Mesothelial cell of epicardium (in vitro differentiated cells): ENCODE data around the gene CDH11. TPM values are rescaled to one million over a fixed set of nuclear protein-coding genes. Genes with fewer than 3 reads are reported as not detected.

Source experiments
- DNase-seq, 2 experiments: peaks; one replicate each; pipeline ENCODE4 v3.0.0; 2021; ENCODE audit warnings: low spot score in 2 of 2; ENCODE audit not compliant: unreplicated experiment in 2 of 2
- H3K27ac Mint-ChIP-seq: 2 replicates; pipeline ENCODE4 v1.8.0; 2021; ENCODE audit warnings: mixed read lengths
- H3K27me3 Mint-ChIP-seq: 2 replicates; pipeline ENCODE4 v1.8.0; 2021; ENCODE audit warnings: low read depth, mixed read lengths
- H3K36me3 Mint-ChIP-seq: 2 replicates; pipeline ENCODE4 v1.8.0; 2021; ENCODE audit warnings: mixed read lengths
- H3K4me1 Mint-ChIP-seq: 2 replicates; pipeline ENCODE4 v1.8.0; 2021; ENCODE audit warnings: mixed read lengths
- H3K4me3 Mint-ChIP-seq: 2 replicates; pipeline ENCODE4 v1.8.0; 2021; ENCODE audit warnings: mild to moderate bottlenecking, moderate library complexity, mixed read lengths
- H3K9me3 Mint-ChIP-seq: 2 replicates; pipeline ENCODE4 v1.8.0; 2021; ENCODE audit warnings: mixed read lengths
- total RNA-seq: library from RNA; stranded (reverse); gene quantifications from 3 replicates; pipeline ENCODE4 v1.2.1, GENCODE V29; 2021
- TF ChIP-seq, protein P1 (sequence below): fragments of 200-600 bp; sonication (generic); IDR thresholded peaks from one replicate; pipeline ENCODE4 v1.5.0; 2021; ENCODE audit warnings: antibody characterized with exemption; ENCODE audit not compliant: unreplicated experiment

CDH11 gene
- total RNA-seq, 1 donor from 2014 or later, result 376 TPM

DNA sequence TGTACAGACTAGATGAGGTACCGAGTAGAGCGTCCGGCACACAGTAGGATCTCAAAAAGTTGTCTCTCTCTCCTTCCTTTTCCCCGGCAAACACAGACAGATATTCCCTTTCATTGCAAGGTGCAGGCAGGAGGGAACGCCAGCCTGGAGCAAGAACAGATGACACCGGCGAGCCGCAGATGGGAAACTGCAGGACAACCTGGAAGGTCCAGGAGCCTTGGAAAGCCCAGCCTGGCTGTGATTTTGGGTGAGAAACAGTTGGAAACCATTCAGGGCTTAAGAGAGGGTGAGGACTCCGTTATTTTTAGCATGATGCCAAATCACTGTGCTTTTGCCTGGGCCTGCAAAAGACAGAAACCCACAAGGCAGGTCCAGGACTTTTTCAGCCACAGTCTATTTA is 7.3 kb downstream of the CDH11 start:
- peaks cover 8% of the 10 kb centered on the region for H3K27me3 Mint-ChIP-seq
- TF ChIP-seq, protein P1, sequence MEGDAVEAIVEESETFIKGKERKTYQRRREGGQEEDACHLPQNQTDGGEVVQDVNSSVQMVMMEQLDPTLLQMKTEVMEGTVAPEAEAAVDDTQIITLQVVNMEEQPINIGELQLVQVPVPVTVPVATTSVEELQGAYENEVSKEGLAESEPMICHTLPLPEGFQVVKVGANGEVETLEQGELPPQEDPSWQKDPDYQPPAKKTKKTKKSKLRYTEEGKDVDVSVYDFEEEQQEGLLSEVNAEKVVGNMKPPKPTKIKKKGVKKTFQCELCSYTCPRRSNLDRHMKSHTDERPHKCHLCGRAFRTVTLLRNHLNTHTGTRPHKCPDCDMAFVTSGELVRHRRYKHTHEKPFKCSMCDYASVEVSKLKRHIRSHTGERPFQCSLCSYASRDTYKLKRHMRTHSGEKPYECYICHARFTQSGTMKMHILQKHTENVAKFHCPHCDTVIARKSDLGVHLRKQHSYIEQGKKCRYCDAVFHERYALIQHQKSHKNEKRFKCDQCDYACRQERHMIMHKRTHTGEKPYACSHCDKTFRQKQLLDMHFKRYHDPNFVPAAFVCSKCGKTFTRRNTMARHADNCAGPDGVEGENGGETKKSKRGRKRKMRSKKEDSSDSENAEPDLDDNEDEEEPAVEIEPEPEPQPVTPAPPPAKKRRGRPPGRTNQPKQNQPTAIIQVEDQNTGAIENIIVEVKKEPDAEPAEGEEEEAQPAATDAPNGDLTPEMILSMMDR, result no peak
- H3K9me3 Mint-ChIP-seq, result no peaks in the 10 kb centered on the region
- no peak overlapping the region for H3K4me3 Mint-ChIP-seq
- DNase-seq, result no peak
- peaks cover 33% of the 10 kb centered on the region for H3K4me1 Mint-ChIP-seq
- H3K36me3 Mint-ChIP-seq, result no peaks in the 10 kb centered on the region
- no peak overlapping the region for H3K27ac Mint-ChIP-seq

DNA sequence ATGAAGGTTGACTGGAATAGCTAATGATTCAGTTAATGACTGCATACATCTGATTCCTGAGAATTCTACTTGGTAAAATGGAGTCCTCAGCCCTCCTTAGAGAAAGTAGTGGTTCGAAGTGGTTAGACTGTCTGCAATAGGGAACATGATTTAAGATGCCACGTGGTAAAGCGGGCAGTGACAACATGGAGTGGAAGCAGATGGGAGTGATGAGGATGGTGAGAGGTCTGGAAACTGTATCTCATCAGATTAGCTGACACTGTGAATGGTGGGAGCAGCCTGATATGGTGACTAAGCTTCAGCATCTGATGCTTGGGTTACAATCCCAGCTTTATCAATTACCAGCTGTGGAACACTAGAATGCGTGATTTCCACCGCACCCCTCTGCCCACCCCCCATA is 8.4 kb downstream of the CDH11 start:
- H3K27ac Mint-ChIP-seq, result no peak overlapping the region
- no peak for DNase-seq
- peaks cover 33% of the 10 kb centered on the region for H3K4me1 Mint-ChIP-seq
- TF ChIP-seq, protein P1, result no peak
- no peaks in the 10 kb centered on the region for H3K27me3 Mint-ChIP-seq
- H3K9me3 Mint-ChIP-seq, result no peaks in the 10 kb centered on the region
- no peak overlapping the region for H3K4me3 Mint-ChIP-seq
- H3K36me3 Mint-ChIP-seq, result no peaks in the 10 kb centered on the region

DNA sequence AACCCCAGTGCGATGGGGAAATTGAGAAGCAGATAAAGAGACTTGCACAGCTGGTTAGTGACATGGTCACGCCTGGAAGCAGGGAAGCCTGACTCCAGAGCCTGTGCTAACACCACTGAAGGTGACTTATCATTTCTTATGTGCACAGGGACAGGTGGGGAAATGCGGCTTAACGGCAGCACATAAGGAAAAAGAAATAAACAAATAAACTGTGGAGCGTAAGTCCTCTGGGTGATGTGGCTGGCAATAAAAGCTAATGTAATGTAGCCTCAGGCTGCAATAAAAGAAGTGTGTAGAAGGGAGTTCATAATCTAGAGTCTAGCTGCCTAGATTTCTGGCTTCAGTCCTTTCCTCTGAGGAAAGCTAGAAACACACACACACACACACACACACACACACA is 10.6 kb downstream of the CDH11 start:
- no peak overlapping the region for H3K27ac Mint-ChIP-seq
- H3K4me1 Mint-ChIP-seq, result peaks cover 24% of the 10 kb centered on the region
- H3K9me3 Mint-ChIP-seq, result no peaks in the 10 kb centered on the region
- DNase-seq, result no peak
- no peaks in the 10 kb centered on the region for H3K27me3 Mint-ChIP-seq
- H3K4me3 Mint-ChIP-seq, result no peak overlapping the region
- no peaks in the 10 kb centered on the region for H3K36me3 Mint-ChIP-seq
- TF ChIP-seq, protein P1, result no peak

DNA sequence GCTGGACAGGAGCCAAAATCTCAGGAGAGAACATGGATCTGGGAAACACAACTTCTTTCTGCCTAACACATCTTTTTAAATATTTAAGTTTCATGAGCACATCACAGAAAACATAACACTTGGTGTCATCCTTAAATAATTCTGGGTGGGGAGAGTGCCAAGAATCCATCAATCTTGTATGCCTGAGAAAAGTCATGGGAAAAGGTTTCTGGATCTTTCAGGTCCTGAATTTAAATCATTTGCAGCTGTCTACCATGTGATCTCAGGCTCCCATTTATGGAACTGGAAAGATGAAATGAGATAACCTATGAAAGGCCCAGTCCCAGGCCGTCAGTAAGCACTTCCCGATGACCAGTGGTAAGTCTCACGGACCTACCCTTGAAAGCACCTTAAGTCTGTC is 15.1 kb downstream of the CDH11 start:
- no peaks in the 10 kb centered on the region for H3K27me3 Mint-ChIP-seq
- no peaks in the 10 kb centered on the region for H3K36me3 Mint-ChIP-seq
- H3K4me3 Mint-ChIP-seq, result no peak overlapping the region
- H3K4me1 Mint-ChIP-seq, result peaks cover 12% of the 10 kb centered on the region
- H3K9me3 Mint-ChIP-seq, result no peaks in the 10 kb centered on the region
- DNase-seq, result no peak
- TF ChIP-seq, protein P1, result no peak
- no peak overlapping the region for H3K27ac Mint-ChIP-seq

DNA sequence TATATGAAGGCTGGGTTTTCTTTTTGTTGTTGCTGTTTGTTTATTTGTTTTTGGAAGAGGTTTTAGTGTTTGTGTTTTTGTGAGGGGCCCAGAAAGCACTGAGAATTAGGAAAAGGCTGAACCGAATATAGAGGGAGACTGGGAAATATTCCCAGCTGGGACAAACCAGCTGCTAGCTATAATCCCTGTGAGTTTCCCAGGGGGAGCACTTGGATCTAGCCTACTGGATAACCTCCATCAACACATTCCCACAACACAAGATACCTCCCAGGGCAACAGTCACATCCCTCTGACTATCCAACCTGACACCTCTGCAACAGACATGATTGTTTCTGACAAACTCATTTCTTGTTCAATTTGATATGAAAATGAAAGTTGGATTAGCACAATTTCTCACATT is 16.7 kb downstream of the CDH11 start:
- Mint-ChIP-seq H3K36me3 (peaks cover 2% of the 10 kb centered on the region), H3K4me3 (no peak overlapping the region), H3K27ac (no peak overlapping the region), H3K27me3 (no peaks in the 10 kb centered on the region), H3K9me3 (peaks cover 1% of the 10 kb centered on the region), H3K4me1 (peaks cover 10% of the 10 kb centered on the region)
- DNase-seq, result no peak
- TF ChIP-seq, protein P1, result no peak

DNA sequence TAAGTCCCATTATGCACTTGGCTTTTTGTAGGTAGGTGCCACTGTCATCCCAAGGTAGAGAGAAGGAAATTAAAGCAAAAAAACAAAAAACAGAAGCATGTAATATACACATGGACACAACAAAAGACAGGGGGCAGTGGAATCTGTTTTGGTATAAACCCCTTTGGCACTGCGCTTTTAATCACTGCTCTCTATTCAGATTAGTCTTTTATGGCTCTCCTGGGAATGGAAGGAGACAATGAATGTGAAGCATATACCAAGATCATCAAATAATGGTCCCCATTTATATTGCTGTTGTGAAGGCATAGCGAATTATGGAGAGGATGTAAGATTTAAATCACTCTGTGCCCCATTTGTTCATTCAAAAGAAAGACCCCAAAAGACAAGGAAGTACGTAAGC is 17.4 kb downstream of the CDH11 start:
- DNase-seq, result no peak
- peaks cover 8% of the 10 kb centered on the region for H3K36me3 Mint-ChIP-seq
- TF ChIP-seq, protein P1, result no peak
- no peaks in the 10 kb centered on the region for H3K27me3 Mint-ChIP-seq
- no peak overlapping the region for H3K4me3 Mint-ChIP-seq
- peaks cover 8% of the 10 kb centered on the region for H3K9me3 Mint-ChIP-seq
- H3K27ac Mint-ChIP-seq, result no peak overlapping the region
- peaks cover 10% of the 10 kb centered on the region for H3K4me1 Mint-ChIP-seq
